ENCODE results near the gene TCP11L2. TPM values are rescaled to one million over a fixed set of nuclear protein-coding genes. Genes with fewer than 3 reads are reported as not detected.

Gene TCP11L2
- total RNA-seq, 1 experiment from 2014 or later, result 10.2 TPM

GRCh38 chr12:106256524-106256923 is 46.0 kb upstream of the TCP11L2 start:
- POLR2A ChIA-PET, result interaction anchor here (0.7 kb wide), 1 partner anchor 35 kb away, joined by 3 read pairs; no protein-coding TSS in a partner anchor
- Mint-ChIP-seq H3K36me3 (ENCODE audit: insufficient read depth, unreplicated experiment) (no peaks in the 10 kb centered on the region), H3K4me3 (ENCODE audit: unreplicated experiment) (no peak overlapping the region), H3K27me3 (ENCODE audit: insufficient read depth, unreplicated experiment) (no peaks in the 10 kb centered on the region), H3K4me1 (ENCODE audit: insufficient read depth, unreplicated experiment) (no peaks in the 10 kb centered on the region), H3K27ac (ENCODE audit: low read depth, unreplicated experiment) (no peak overlapping the region), H3K9me3 (ENCODE audit: unreplicated experiment) (no peaks in the 10 kb centered on the region)
- no TSS peak for BruUV-seq (replicated peaks)
- no peak for DNase-seq (ENCODE audit: unreplicated experiment)
- CTCF ChIA-PET, result interaction anchor here (0.5 to 1.0 kb wide), 3 partner anchors 12 to 356 kb away, joined by 3 to 4 read pairs (median 3); no protein-coding TSS in a partner anchor
- intact Hi-C loops (cut with micrococcal nuclease), result no loop called here
- TF ChIP-seq, protein P1, sequence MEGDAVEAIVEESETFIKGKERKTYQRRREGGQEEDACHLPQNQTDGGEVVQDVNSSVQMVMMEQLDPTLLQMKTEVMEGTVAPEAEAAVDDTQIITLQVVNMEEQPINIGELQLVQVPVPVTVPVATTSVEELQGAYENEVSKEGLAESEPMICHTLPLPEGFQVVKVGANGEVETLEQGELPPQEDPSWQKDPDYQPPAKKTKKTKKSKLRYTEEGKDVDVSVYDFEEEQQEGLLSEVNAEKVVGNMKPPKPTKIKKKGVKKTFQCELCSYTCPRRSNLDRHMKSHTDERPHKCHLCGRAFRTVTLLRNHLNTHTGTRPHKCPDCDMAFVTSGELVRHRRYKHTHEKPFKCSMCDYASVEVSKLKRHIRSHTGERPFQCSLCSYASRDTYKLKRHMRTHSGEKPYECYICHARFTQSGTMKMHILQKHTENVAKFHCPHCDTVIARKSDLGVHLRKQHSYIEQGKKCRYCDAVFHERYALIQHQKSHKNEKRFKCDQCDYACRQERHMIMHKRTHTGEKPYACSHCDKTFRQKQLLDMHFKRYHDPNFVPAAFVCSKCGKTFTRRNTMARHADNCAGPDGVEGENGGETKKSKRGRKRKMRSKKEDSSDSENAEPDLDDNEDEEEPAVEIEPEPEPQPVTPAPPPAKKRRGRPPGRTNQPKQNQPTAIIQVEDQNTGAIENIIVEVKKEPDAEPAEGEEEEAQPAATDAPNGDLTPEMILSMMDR (IDR thresholded peaks at IDR 0.05; ENCODE audit: unreplicated experiment), result no peak

GRCh38 chr12:106258226-106258625 is 44.3 kb upstream of the TCP11L2 start:
- Mint-ChIP-seq H3K4me3 (ENCODE audit: unreplicated experiment) (no peak overlapping the region), H3K27me3 (ENCODE audit: insufficient read depth, unreplicated experiment) (no peaks in the 10 kb centered on the region), H3K4me1 (ENCODE audit: insufficient read depth, unreplicated experiment) (no peaks in the 10 kb centered on the region), H3K36me3 (ENCODE audit: insufficient read depth, unreplicated experiment) (no peaks in the 10 kb centered on the region), H3K9me3 (ENCODE audit: unreplicated experiment) (no peaks in the 10 kb centered on the region), H3K27ac (ENCODE audit: low read depth, unreplicated experiment) (no peak overlapping the region)
- ChIA-PET POLR2A (no interaction called here), CTCF (interaction anchor here (1.1 kb wide), 1 partner anchor 99 kb away, joined by 3 read pairs; the partner anchor contains the start of gene POLR3B)
- intact Hi-C loops (cut with micrococcal nuclease), result no loop called here
- TF ChIP-seq, protein P1 (IDR thresholded peaks at IDR 0.05; ENCODE audit: unreplicated experiment), result no peak
- DNase-seq (ENCODE audit: unreplicated experiment), result no peak
- BruUV-seq (replicated peaks), result no TSS peak

- no TSS peak for BruUV-seq (replicated peaks)
- intact Hi-C loops (cut with micrococcal nuclease), result no loop called here
- H3K36me3 Mint-ChIP-seq (ENCODE audit: insufficient read depth, unreplicated experiment), result no peaks in the 10 kb centered on the region
- no peak overlapping the region for H3K27ac Mint-ChIP-seq (ENCODE audit: low read depth, unreplicated experiment)
- TF ChIP-seq, protein P1 (IDR thresholded peaks at IDR 0.05; ENCODE audit: unreplicated experiment), result no peak
- CTCF ChIA-PET, result interaction anchor here (0.6 to 2.2 kb wide), 4 partner anchors 10 to 98 kb away, joined by 3 to 6 read pairs (median 4); partner anchors contain the start of gene POLR3B
- H3K4me3 Mint-ChIP-seq (ENCODE audit: unreplicated experiment), result no peak overlapping the region
- POLR2A ChIA-PET, result no interaction called here
- no peaks in the 10 kb centered on the region for H3K9me3 Mint-ChIP-seq (ENCODE audit: unreplicated experiment)
- H3K4me1 Mint-ChIP-seq (ENCODE audit: insufficient read depth, unreplicated experiment), result no peaks in the 10 kb centered on the region
- DNase-seq (ENCODE audit: unreplicated experiment), result no peak
- H3K27me3 Mint-ChIP-seq (ENCODE audit: insufficient read depth, unreplicated experiment), result no peaks in the 10 kb centered on the region
Measured at GRCh38 chr12:106258935-106259334, 43.6 kb upstream of the TCP11L2 start.

DNA sequence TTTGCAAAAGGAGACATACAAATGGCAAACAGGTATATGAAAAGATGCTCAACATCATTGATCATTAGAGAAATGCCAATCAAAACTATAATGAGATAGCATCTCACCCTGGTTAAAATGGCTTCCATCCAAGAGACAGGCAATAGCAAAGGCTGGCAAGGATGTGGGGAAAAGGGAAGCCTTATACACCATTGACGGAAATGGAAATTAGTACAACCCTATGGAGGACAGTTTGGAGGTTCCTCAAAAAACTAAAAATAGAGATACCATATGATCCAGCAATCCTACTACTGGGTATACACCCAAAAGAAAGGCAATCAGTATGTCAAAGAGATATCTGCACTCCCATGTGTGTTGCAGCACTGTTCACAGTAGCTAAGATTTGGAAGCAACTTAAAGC is 37.4 kb upstream of the TCP11L2 start:
- H3K9me3 Mint-ChIP-seq (ENCODE audit: unreplicated experiment), result no peaks in the 10 kb centered on the region
- no peaks in the 10 kb centered on the region for H3K4me1 Mint-ChIP-seq (ENCODE audit: insufficient read depth, unreplicated experiment)
- TF ChIP-seq, protein P1 (IDR thresholded peaks at IDR 0.05; ENCODE audit: unreplicated experiment), result no peak
- no peak overlapping the region for H3K4me3 Mint-ChIP-seq (ENCODE audit: unreplicated experiment)
- DNase-seq (ENCODE audit: unreplicated experiment), result no peak
- POLR2A ChIA-PET, result no interaction called here
- no TSS peak for BruUV-seq (replicated peaks)
- H3K27me3 Mint-ChIP-seq (ENCODE audit: insufficient read depth, unreplicated experiment), result no peaks in the 10 kb centered on the region
- H3K36me3 Mint-ChIP-seq (ENCODE audit: insufficient read depth, unreplicated experiment), result no peaks in the 10 kb centered on the region
- intact Hi-C loops (cut with micrococcal nuclease), result no loop called here
- no peak overlapping the region for H3K27ac Mint-ChIP-seq (ENCODE audit: low read depth, unreplicated experiment)
- CTCF ChIA-PET, result interaction anchor here (0.7 kb wide), 1 partner anchor 18 kb away, joined by 3 read pairs; no protein-coding TSS in a partner anchor

Measured in MCF 10A (cell line).